Measurements from ENCODE around the gene RAB33B. TPM values are rescaled to one million over a fixed set of nuclear protein-coding genes. Genes with fewer than 3 reads are reported as not detected.

RAB33B gene
- total and polyA plus RNA-seq, 9 of the 15 experiments (the other 6 are each of a cell fraction or from before 2014, with no cell fraction given), result 1.7 to 3.7 (median 3.0) TPM

DNA sequence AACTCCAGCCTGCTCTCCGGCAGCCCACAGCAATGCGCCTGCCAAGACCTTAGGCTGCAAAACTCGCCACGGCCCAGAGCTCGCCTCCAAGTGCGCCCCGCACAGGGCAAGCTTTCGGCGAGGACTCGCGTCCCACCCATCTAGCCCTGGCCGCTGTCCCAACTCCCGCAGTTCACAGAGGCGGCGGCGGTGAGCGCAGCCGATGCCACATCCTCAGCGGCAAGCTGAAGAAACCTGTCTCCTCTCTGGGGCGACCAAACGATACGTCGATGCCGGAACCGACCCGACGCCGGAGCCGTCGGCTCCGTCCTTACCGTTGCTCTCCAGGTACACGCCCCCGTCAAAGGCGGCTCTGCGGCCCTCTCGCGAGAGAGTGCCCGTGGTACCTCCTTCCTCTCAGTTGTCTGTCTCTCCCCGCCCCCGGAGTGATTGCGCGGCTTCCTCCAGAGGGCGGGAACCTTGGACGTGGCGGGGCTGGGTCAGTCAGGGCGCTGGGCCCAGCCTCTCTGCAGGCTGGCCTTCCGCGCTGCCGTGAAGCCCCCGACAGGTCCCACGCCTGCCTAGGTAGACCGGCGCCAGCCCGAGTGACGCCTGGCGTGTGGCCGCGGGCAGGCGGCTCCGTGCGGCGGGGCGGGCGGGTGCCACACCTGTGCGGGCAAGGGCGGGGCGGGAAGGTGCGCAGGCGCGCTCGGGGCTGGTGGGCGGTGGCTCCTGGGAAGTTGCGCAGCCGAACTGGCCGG is 380 bp upstream of the RAB33B start (continued):
- TF ChIP-seq, protein P1, sequence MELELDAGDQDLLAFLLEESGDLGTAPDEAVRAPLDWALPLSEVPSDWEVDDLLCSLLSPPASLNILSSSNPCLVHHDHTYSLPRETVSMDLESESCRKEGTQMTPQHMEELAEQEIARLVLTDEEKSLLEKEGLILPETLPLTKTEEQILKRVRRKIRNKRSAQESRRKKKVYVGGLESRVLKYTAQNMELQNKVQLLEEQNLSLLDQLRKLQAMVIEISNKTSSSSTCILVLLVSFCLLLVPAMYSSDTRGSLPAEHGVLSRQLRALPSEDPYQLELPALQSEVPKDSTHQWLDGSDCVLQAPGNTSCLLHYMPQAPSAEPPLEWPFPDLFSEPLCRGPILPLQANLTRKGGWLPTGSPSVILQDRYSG (tag; conservative IDR thresholded peaks at IDR 0.05; ENCODE audit: low read depth), result no peak
- TF ChIP-seq MEIS2 (IDR thresholded peaks at IDR 0.05; ENCODE audit: partially characterized antibody) (peak; percentile 65), CCAR2 (IDR thresholded peaks at IDR 0.05; ENCODE audit: low read depth, low read length) (no peak), ZNF561 (CRISPR knock-in tag; conservative IDR thresholded peaks at IDR 0.05) (no peak), DMBX1 (CRISPR knock-in tag; IDR thresholded peaks at IDR 0.05; ENCODE audit: borderline replicate concordance) (no peak), POLR3A (IDR thresholded peaks at IDR 0.05; ENCODE audit: borderline replicate concordance, extremely low read depth, insufficient read depth, insufficient read length) (no peak), POLR2A (conservative IDR thresholded peaks at IDR 0.05) (peak; percentile 96), ZNF212 (CRISPR knock-in tag; IDR thresholded peaks at IDR 0.05) (no peak), ZNF79 (CRISPR knock-in tag; IDR thresholded peaks at IDR 0.05; ENCODE audit: low read depth) (no peak), MED1 (CRISPR knock-in tag; IDR thresholded peaks at IDR 0.05; ENCODE audit: borderline replicate concordance) (no peak), DACH1 (IDR thresholded peaks at IDR 0.05; ENCODE audit: partially characterized antibody) (no peak), ETV6 (IDR thresholded peaks at IDR 0.05; ENCODE audit: borderline replicate concordance in 1 of 2, low read depth in 2 of 2, low read length in 1 of 2) (no peak), ETV6 (CRISPR knock-in tag; IDR thresholded peaks at IDR 0.05; ENCODE audit: borderline replicate concordance) (no peak; the same call in 1 of the 2 replicates), SPI1 (IDR thresholded peaks at IDR 0.05; ENCODE audit: borderline replicate concordance, low read depth, low read length) (0 out of 2 replicates have a peak, but pooled peaks have one; percentile 14), POLR2G (IDR thresholded peaks at IDR 0.05; ENCODE audit: low read depth, low read length) (peak; percentile 97), ZNF584 (CRISPR knock-in tag; IDR thresholded peaks at IDR 0.05; ENCODE audit: low read depth) (no peak), ZKSCAN1 (IDR thresholded peaks at IDR 0.05; ENCODE audit: low read depth, low read length) (0 out of 2 replicates have a peak, but pooled peaks have one; percentile 8), BRD4 (IDR thresholded peaks at IDR 0.05) (no peak), HDAC3 (IDR thresholded peaks at IDR 0.05; ENCODE audit: borderline replicate concordance, partially characterized antibody) (peak; percentile 91), ADNP (tag; IDR thresholded peaks at IDR 0.05) (no peak), MXI1 (IDR thresholded peaks at IDR 0.05; ENCODE audit: low read depth, low read length) (peak; percentile 45), ZNF780A (CRISPR knock-in tag; IDR thresholded peaks at IDR 0.05) (no peak)
- TF ChIP-seq, protein P2, sequence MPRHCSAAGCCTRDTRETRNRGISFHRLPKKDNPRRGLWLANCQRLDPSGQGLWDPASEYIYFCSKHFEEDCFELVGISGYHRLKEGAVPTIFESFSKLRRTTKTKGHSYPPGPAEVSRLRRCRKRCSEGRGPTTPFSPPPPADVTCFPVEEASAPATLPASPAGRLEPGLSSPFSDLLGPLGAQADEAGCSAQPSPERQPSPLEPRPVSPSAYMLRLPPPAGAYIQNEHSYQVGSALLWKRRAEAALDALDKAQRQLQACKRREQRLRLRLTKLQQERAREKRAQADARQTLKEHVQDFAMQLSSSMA (CRISPR knock-in tag; IDR thresholded peaks at IDR 0.05), result no peak
- TF ChIP-seq, protein P3, sequence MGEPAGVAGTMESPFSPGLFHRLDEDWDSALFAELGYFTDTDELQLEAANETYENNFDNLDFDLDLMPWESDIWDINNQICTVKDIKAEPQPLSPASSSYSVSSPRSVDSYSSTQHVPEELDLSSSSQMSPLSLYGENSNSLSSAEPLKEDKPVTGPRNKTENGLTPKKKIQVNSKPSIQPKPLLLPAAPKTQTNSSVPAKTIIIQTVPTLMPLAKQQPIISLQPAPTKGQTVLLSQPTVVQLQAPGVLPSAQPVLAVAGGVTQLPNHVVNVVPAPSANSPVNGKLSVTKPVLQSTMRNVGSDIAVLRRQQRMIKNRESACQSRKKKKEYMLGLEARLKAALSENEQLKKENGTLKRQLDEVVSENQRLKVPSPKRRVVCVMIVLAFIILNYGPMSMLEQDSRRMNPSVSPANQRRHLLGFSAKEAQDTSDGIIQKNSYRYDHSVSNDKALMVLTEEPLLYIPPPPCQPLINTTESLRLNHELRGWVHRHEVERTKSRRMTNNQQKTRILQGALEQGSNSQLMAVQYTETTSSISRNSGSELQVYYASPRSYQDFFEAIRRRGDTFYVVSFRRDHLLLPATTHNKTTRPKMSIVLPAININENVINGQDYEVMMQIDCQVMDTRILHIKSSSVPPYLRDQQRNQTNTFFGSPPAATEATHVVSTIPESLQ (CRISPR knock-in tag; IDR thresholded peaks at IDR 0.05), result peak; percentile 79; the same call in 1 of the 2 replicates
- TF ChIP-seq, protein P4, sequence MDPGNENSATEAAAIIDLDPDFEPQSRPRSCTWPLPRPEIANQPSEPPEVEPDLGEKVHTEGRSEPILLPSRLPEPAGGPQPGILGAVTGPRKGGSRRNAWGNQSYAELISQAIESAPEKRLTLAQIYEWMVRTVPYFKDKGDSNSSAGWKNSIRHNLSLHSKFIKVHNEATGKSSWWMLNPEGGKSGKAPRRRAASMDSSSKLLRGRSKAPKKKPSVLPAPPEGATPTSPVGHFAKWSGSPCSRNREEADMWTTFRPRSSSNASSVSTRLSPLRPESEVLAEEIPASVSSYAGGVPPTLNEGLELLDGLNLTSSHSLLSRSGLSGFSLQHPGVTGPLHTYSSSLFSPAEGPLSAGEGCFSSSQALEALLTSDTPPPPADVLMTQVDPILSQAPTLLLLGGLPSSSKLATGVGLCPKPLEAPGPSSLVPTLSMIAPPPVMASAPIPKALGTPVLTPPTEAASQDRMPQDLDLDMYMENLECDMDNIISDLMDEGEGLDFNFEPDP (CRISPR knock-in tag; IDR thresholded peaks at IDR 0.05), result no peak

All from K562 (cell line).